ENCODE results near the gene SLC22A31. TPM values are rescaled to one million over a fixed set of nuclear protein-coding genes. Genes with fewer than 3 reads are reported as not detected.

SLC22A31 gene
- total and polyA plus RNA-seq, 3 experiments from 2014 or later = not detected

- no peaks in the 10 kb centered on the region for H3K27me3 ChIP-seq (ENCODE audit: insufficient read depth, low read length, poor library complexity, severe bottlenecking)
- H3K27me3 Mint-ChIP-seq = peaks cover 0 to 5% of the 10 kb centered on the region in 2 donors
- POLR2A ChIA-PET = no interaction called here
- CTCF ChIA-PET = no interaction called here
- peaks cover 0 to 6% (median 0%) of the 10 kb centered on the region in 5 donors for H3K9me3 Mint-ChIP-seq
- no peaks in the 10 kb centered on the region for H3K4me1 Mint-ChIP-seq
- no peaks in the 10 kb centered on the region for H3K36me3 ChIP-seq (ENCODE audit: insufficient read depth, low read length)
- no peaks in the 10 kb centered on the region for H3K9me3 ChIP-seq (ENCODE audit: low read length)
- no peak overlapping the region for H3K4me3 Mint-ChIP-seq
- no peaks in the 10 kb centered on the region for H3K36me3 Mint-ChIP-seq
- H3K27ac Mint-ChIP-seq = peak overlapping the region in 2 of 8 donors; percentile 37 to 93
- no peak overlapping the region for H3K4me3 ChIP-seq (ENCODE audit: low read length)
- H3K27ac ChIP-seq (ENCODE audit: low read depth, low read length) = no peak overlapping the region
- no peaks in the 10 kb centered on the region for H3K4me1 ChIP-seq (ENCODE audit: insufficient read depth, low read length)
- DNase-seq = no peak
Measured at GRCh38 chr16:89183975-89184676, 16.2 kb downstream of the SLC22A31 start.

- Histone ChIP-seq H3K36me3 (ENCODE audit: insufficient read depth, low read length) (no peaks in the 10 kb centered on the region), H3K27me3 (ENCODE audit: insufficient read depth, low read length, poor library complexity, severe bottlenecking) (no peaks in the 10 kb centered on the region), H3K4me3 (ENCODE audit: low read length) (no peak overlapping the region), H3K4me1 (ENCODE audit: insufficient read depth, low read length) (no peaks in the 10 kb centered on the region), H3K27ac (ENCODE audit: low read depth, low read length) (no peak overlapping the region), H3K9me3 (ENCODE audit: low read length) (no peaks in the 10 kb centered on the region)
- Mint-ChIP-seq H3K9me3 (peaks cover 0 to 6% (median 0%) of the 10 kb centered on the region in 5 donors), H3K27me3 (peaks cover 0 to 5% of the 10 kb centered on the region in 2 donors), H3K4me3 (no peak overlapping the region), H3K36me3 (no peaks in the 10 kb centered on the region), H3K27ac (peak overlapping the region in 1 of 8 donors; percentile 36), H3K4me1 (no peaks in the 10 kb centered on the region)
- CTCF ChIA-PET = no interaction called here
- POLR2A ChIA-PET = no interaction called here
- no peak for DNase-seq
Measured at GRCh38 chr16:89183463-89183862, 16.9 kb downstream of the SLC22A31 start.

- H3K27ac ChIP-seq (ENCODE audit: low read depth, low read length) = no peak overlapping the region
- ChIA-PET POLR2A (no interaction called here), CTCF (no interaction called here)
- H3K36me3 ChIP-seq (ENCODE audit: insufficient read depth, low read length) = no peaks in the 10 kb centered on the region
- H3K36me3 Mint-ChIP-seq = no peaks in the 10 kb centered on the region
- no peaks in the 10 kb centered on the region for H3K4me1 ChIP-seq (ENCODE audit: insufficient read depth, low read length)
- no peaks in the 10 kb centered on the region for H3K9me3 Mint-ChIP-seq
- no peak for DNase-seq
- H3K27me3 ChIP-seq (ENCODE audit: insufficient read depth, low read length, poor library complexity, severe bottlenecking) = no peaks in the 10 kb centered on the region
- H3K27me3 Mint-ChIP-seq = peaks cover 0 to 2% of the 10 kb centered on the region in 2 donors
- H3K27ac Mint-ChIP-seq = no peak overlapping the region
- no peak overlapping the region for H3K4me3 ChIP-seq (ENCODE audit: low read length)
- H3K4me1 Mint-ChIP-seq = peaks cover 0 to 3% (median 0%) of the 10 kb centered on the region in 3 donors
- H3K4me3 Mint-ChIP-seq = no peak overlapping the region
- H3K9me3 ChIP-seq (ENCODE audit: low read length) = no peaks in the 10 kb centered on the region
Measured at GRCh38 chr16:89179656-89180315, 20.6 kb downstream of the SLC22A31 start.

- POLR2A ChIA-PET = no interaction called here
- H3K27me3 Mint-ChIP-seq = no peaks in the 10 kb centered on the region
- H3K27ac Mint-ChIP-seq = no peak overlapping the region
- H3K4me3 ChIP-seq (ENCODE audit: low read length) = no peak overlapping the region
- CTCF ChIA-PET = no interaction called here
- H3K36me3 ChIP-seq (ENCODE audit: insufficient read depth, low read length) = no peaks in the 10 kb centered on the region
- H3K9me3 ChIP-seq (ENCODE audit: low read length) = no peaks in the 10 kb centered on the region
- H3K36me3 Mint-ChIP-seq = no peaks in the 10 kb centered on the region
- no peak overlapping the region for H3K4me3 Mint-ChIP-seq
- no peak overlapping the region for H3K27ac ChIP-seq (ENCODE audit: low read depth, low read length)
- DNase-seq = no peak
- peaks cover 0 to 3% (median 0%) of the 10 kb centered on the region in 3 donors for H3K4me1 Mint-ChIP-seq
- H3K9me3 Mint-ChIP-seq = no peaks in the 10 kb centered on the region
- no peaks in the 10 kb centered on the region for H3K4me1 ChIP-seq (ENCODE audit: insufficient read depth, low read length)
- H3K27me3 ChIP-seq (ENCODE audit: insufficient read depth, low read length, poor library complexity, severe bottlenecking) = no peaks in the 10 kb centered on the region
Measured at GRCh38 chr16:89179148-89179484, 21.2 kb downstream of the SLC22A31 start.

- Mint-ChIP-seq H3K4me1 (peaks cover 0 to 3% (median 0%) of the 10 kb centered on the region in 3 donors), H3K4me3 (no peak overlapping the region), H3K27me3 (no peaks in the 10 kb centered on the region), H3K9me3 (no peaks in the 10 kb centered on the region), H3K27ac (no peak overlapping the region), H3K36me3 (no peaks in the 10 kb centered on the region)
- Histone ChIP-seq H3K27me3 (ENCODE audit: insufficient read depth, low read length, poor library complexity, severe bottlenecking) (no peaks in the 10 kb centered on the region), H3K4me3 (ENCODE audit: low read length) (no peak overlapping the region), H3K4me1 (ENCODE audit: insufficient read depth, low read length) (no peaks in the 10 kb centered on the region), H3K27ac (ENCODE audit: low read depth, low read length) (no peak overlapping the region), H3K36me3 (ENCODE audit: insufficient read depth, low read length) (no peaks in the 10 kb centered on the region), H3K9me3 (ENCODE audit: low read length) (no peaks in the 10 kb centered on the region)
- ChIA-PET CTCF (no interaction called here), POLR2A (no interaction called here)
- no peak for DNase-seq
Measured at GRCh38 chr16:89178453-89179147, 21.7 kb downstream of the SLC22A31 start.

GRCh38 chr16:89177501-89177900, 22.8 kb downstream of the SLC22A31 start:
- POLR2A ChIA-PET = no interaction called here
- Mint-ChIP-seq H3K36me3 (no peaks in the 10 kb centered on the region), H3K27me3 (no peaks in the 10 kb centered on the region), H3K4me3 (no peak overlapping the region), H3K27ac (no peak overlapping the region), H3K9me3 (no peaks in the 10 kb centered on the region), H3K4me1 (peaks cover 0 to 4% (median 0%) of the 10 kb centered on the region in 3 donors)
- no peak for DNase-seq
- no peaks in the 10 kb centered on the region for H3K4me1 ChIP-seq (ENCODE audit: insufficient read depth, low read length)
- H3K27ac ChIP-seq (ENCODE audit: low read depth, low read length) = no peak overlapping the region
- no peaks in the 10 kb centered on the region for H3K9me3 ChIP-seq (ENCODE audit: low read length)
- no peaks in the 10 kb centered on the region for H3K36me3 ChIP-seq (ENCODE audit: insufficient read depth, low read length)
- H3K4me3 ChIP-seq (ENCODE audit: low read length) = no peak overlapping the region
- CTCF ChIA-PET = no interaction called here
- H3K27me3 ChIP-seq (ENCODE audit: insufficient read depth, low read length, poor library complexity, severe bottlenecking) = no peaks in the 10 kb centered on the region

GRCh38 chr16:89176717-89177116, 23.6 kb downstream of the SLC22A31 start:
- H3K27me3 Mint-ChIP-seq = no peaks in the 10 kb centered on the region
- no peak overlapping the region for H3K27ac Mint-ChIP-seq
- Histone ChIP-seq H3K27me3 (ENCODE audit: insufficient read depth, low read length, poor library complexity, severe bottlenecking) (no peaks in the 10 kb centered on the region), H3K27ac (ENCODE audit: low read depth, low read length) (no peak overlapping the region), H3K4me3 (ENCODE audit: low read length) (no peak overlapping the region), H3K9me3 (ENCODE audit: low read length) (no peaks in the 10 kb centered on the region), H3K4me1 (ENCODE audit: insufficient read depth, low read length) (no peaks in the 10 kb centered on the region), H3K36me3 (ENCODE audit: insufficient read depth, low read length) (no peaks in the 10 kb centered on the region)
- no peak overlapping the region for H3K4me3 Mint-ChIP-seq
- peaks cover 0 to 5% (median 0%) of the 10 kb centered on the region in 3 donors for H3K4me1 Mint-ChIP-seq
- no peaks in the 10 kb centered on the region for H3K9me3 Mint-ChIP-seq
- ChIA-PET POLR2A (no interaction called here), CTCF (no interaction called here)
- DNase-seq = no peak
- no peaks in the 10 kb centered on the region for H3K36me3 Mint-ChIP-seq

- CTCF ChIA-PET = no interaction called here
- H3K4me1 Mint-ChIP-seq = peaks cover 0 to 5% (median 0%) of the 10 kb centered on the region in 3 donors
Measured at GRCh38 chr16:89176147-89176690, 24.1 kb downstream of the SLC22A31 start.

More at GRCh38 chr16:89176147-89176690, 24.1 kb downstream of the SLC22A31 start:
- Mint-ChIP-seq H3K27ac (no peak overlapping the region), H3K9me3 (no peaks in the 10 kb centered on the region), H3K27me3 (no peaks in the 10 kb centered on the region), H3K36me3 (no peaks in the 10 kb centered on the region), H3K4me3 (no peak overlapping the region)
- Histone ChIP-seq H3K4me3 (ENCODE audit: low read length) (no peak overlapping the region), H3K9me3 (ENCODE audit: low read length) (no peaks in the 10 kb centered on the region), H3K36me3 (ENCODE audit: insufficient read depth, low read length) (no peaks in the 10 kb centered on the region), H3K4me1 (ENCODE audit: insufficient read depth, low read length) (no peaks in the 10 kb centered on the region), H3K27me3 (ENCODE audit: insufficient read depth, low read length, poor library complexity, severe bottlenecking) (no peaks in the 10 kb centered on the region), H3K27ac (ENCODE audit: low read depth, low read length) (no peak overlapping the region)
- DNase-seq = no peak
- POLR2A ChIA-PET = no interaction called here

Data from CD8-positive, alpha-beta memory T cell (primary cell).